Neutrophil (primary cell): Measurements from ENCODE around the gene UNC79.

ENCODE experiments used
- H3K27ac ChIP-seq: fragments of 200-600 bp; sonication (generic); 2 replicates; pipeline ENCODE4 v1.5.1; 2016; ENCODE audit warnings: mild to moderate bottlenecking, moderate library complexity
- H3K27me3 ChIP-seq: fragments of 200-600 bp; sonication (generic); 2 replicates; pipeline ENCODE4 v1.6.0; 2016; ENCODE audit warnings: mild to moderate bottlenecking
- H3K36me3 ChIP-seq: fragments of 200-600 bp; sonication (generic); 2 replicates; pipeline ENCODE4 v1.5.1; 2017
- H3K4me1 ChIP-seq, 2 experiments: fragments of 200-600 bp in 1 of 2; sonication (generic) in 1 of 2; 1 replicate in 1 of 2; 2 replicates in 1 of 2; pipeline versions ENCODE4 v1.5.1 to v1.6.1; 2013 to 2016; ENCODE audit warnings: low read depth in 1 of 2, low read length in 1 of 2, mild to moderate bottlenecking in 1 of 2, moderate library complexity in 1 of 2; ENCODE audit not compliant: control insufficient read depth in 1 of 2, insufficient read depth in 1 of 2
- H3K4me3 ChIP-seq, 2 experiments: fragments of 200-600 bp in 1 of 2; sonication (generic) in 1 of 2; 1 replicate in 1 of 2; 2 replicates in 1 of 2; pipeline ENCODE4 v1.5.1; 2013 to 2016; ENCODE audit warnings: low read depth in 1 of 2, low read length in 1 of 2, mild to moderate bottlenecking in 1 of 2, moderate library complexity in 1 of 2
- H3K9me3 ChIP-seq: fragments of 200-600 bp; sonication (generic); 2 replicates; pipeline ENCODE4 v1.5.1; 2016
- TF ChIP-seq, protein P1 (sequence below): fragments of 200-600 bp; sonication (generic); IDR thresholded peaks from 2 replicates; pipeline ENCODE4 v1.5.1; 2016; ENCODE audit warnings: antibody characterized with exemption

UNC79 gene

DNA sequence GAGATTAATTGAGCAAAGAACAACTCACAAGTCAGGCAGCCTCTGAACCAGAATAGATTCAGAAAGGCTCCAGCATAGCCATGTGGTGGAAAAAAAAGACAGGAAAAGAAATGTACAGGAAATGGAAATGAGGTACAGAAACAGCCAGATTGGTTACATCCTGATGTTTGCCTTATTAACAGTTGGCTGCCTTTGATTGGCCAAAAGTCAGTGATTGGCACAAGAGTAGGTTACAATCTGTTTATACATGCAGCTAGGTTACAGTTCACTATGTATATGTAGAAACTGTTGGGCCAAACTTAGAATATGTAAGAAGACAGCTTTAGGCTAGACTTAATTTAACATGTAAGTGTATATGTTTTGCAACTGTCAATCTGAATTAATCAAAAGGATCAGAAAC is 118.9 kb downstream of the UNC79 start:
- TF ChIP-seq, protein P1, sequence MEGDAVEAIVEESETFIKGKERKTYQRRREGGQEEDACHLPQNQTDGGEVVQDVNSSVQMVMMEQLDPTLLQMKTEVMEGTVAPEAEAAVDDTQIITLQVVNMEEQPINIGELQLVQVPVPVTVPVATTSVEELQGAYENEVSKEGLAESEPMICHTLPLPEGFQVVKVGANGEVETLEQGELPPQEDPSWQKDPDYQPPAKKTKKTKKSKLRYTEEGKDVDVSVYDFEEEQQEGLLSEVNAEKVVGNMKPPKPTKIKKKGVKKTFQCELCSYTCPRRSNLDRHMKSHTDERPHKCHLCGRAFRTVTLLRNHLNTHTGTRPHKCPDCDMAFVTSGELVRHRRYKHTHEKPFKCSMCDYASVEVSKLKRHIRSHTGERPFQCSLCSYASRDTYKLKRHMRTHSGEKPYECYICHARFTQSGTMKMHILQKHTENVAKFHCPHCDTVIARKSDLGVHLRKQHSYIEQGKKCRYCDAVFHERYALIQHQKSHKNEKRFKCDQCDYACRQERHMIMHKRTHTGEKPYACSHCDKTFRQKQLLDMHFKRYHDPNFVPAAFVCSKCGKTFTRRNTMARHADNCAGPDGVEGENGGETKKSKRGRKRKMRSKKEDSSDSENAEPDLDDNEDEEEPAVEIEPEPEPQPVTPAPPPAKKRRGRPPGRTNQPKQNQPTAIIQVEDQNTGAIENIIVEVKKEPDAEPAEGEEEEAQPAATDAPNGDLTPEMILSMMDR = no peak
- no peak overlapping the region for H3K4me3 ChIP-seq
- no peaks in the 10 kb centered on the region for H3K9me3 ChIP-seq
- H3K27me3 ChIP-seq = peaks cover 32% of the 10 kb centered on the region
- H3K4me1 ChIP-seq = peaks cover 20 to 41% of the 10 kb centered on the region in 2 experiments
- H3K27ac ChIP-seq = peak overlapping the region; percentile 35
- H3K36me3 ChIP-seq = no peaks in the 10 kb centered on the region

DNA sequence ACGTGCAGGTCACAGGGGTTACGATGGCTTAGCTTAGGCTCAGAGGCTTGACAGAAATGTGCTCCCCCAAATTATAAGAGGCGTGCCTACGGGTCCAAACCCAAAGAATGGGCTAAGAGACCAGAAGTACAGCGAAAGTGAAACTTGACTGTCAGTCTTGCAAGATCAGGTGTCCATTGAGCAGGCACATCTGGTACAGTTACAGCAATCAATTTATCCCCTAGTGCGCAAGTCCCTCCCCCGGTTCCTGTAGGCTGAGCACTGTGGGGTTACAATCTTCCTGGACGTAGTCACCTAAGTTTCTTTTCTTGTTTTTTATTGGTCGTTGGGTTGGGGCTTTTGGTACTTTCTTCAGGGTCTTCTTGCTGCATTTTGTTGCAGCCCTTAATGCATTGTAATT is 134.2 kb downstream of the UNC79 start:
- Histone ChIP-seq H3K27ac (no peak overlapping the region), H3K4me3 (no peak overlapping the region), H3K9me3 (no peaks in the 10 kb centered on the region), H3K36me3 (no peaks in the 10 kb centered on the region), H3K4me1 (no peaks in the 10 kb centered on the region), H3K27me3 (peaks cover 1% of the 10 kb centered on the region)
- TF ChIP-seq, protein P1 = no peak

DNA sequence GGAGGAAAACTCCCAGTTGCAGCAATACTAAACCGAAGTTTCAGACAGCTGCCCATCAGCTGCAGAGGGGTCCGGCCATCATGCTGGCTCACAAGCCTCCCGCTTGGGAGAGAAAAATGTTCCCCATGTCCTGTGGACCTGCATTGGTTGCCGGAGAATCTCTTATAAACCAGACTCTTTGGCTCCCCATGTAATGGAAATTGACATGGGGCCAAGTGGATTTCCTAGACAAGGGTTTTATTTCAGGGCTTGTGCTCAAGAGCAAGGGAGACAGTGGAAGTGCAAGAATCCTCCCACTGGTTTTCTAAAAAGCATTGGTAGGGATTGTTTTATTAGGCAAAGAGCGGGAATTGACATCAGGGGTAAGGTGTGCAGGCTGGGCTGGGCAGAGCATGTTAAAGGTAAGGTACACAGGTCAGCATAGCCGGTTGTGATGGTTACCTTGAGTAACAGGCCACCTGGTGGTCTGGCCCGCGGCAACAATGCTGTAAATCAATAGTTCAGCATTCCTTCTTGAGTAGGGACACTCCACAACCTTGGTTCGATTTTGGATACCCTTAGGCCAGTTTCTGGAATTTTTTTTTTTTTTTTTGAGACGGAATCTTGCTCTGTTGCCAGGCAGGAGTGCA is 135.4 kb downstream of the UNC79 start:
- H3K27me3 ChIP-seq = peaks cover 9% of the 10 kb centered on the region
- TF ChIP-seq, protein P1 = no peak
- no peaks in the 10 kb centered on the region for H3K4me1 ChIP-seq
- no peaks in the 10 kb centered on the region for H3K9me3 ChIP-seq
- H3K4me3 ChIP-seq = no peak overlapping the region
- no peak overlapping the region for H3K27ac ChIP-seq
- H3K36me3 ChIP-seq = no peaks in the 10 kb centered on the region

DNA sequence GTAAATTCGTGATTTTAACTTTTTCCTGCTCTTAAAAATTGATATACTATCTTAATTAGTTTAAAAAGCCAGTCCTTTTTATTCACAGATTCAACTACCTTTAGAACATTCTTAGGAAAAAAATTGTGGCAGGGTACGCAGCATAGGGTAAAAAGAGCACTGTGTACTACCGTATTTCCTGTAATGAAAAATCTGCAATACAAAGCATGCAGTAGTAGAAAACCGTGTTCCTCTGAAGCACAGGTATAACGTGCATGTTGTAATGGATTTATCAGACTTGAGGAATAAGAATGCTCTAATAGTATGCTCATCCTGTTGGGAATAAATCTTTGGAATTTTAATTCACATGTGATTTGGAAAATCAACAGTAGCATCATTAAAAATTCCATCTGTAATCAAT is 140.5 kb downstream of the UNC79 start:
- Histone ChIP-seq H3K9me3 (no peaks in the 10 kb centered on the region), H3K27me3 (peaks cover 27% of the 10 kb centered on the region), H3K27ac (no peak overlapping the region), H3K36me3 (no peaks in the 10 kb centered on the region), H3K4me3 (no peak overlapping the region), H3K4me1 (no peaks in the 10 kb centered on the region)
- TF ChIP-seq, protein P1 = no peak

DNA sequence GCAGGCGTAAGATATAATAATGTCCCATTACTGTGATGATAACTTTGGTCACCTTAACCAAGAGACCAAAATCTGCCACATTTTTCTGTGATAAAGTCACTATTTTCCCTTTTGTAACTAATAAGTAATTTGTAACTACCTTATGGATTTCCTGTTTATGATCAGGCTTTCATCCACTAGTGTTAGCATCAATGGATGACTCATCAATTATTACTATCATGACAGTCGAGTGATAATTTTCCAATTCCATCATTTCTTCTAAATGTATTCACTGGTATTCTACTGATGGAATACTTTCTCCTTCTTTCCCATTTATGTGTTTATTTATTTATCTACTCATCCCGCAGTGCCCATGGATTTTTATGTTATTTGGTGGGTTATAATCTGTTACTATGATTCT is 148.4 kb downstream of the UNC79 start:
- H3K27me3 ChIP-seq = no peaks in the 10 kb centered on the region
- no peaks in the 10 kb centered on the region for H3K4me1 ChIP-seq
- TF ChIP-seq, protein P1 = no peak

More for the DNA sequence above, 148.4 kb downstream of the UNC79 start:
- H3K36me3 ChIP-seq = no peaks in the 10 kb centered on the region
- no peak overlapping the region for H3K27ac ChIP-seq
- no peak overlapping the region for H3K4me3 ChIP-seq
- H3K9me3 ChIP-seq = no peaks in the 10 kb centered on the region
